HG02798 (cell line): ENCODE data around the gene SPEM3.

ENCODE experiments used
- ATAC-seq: cut with Tn5 transposase; IDR thresholded peaks from one replicate; pipeline ENCODE4 v1.9.1; 2021; ENCODE audit warnings: mild to moderate bottlenecking; ENCODE audit not compliant: unreplicated experiment, poor library complexity

The SPEM3 gene

DNA sequence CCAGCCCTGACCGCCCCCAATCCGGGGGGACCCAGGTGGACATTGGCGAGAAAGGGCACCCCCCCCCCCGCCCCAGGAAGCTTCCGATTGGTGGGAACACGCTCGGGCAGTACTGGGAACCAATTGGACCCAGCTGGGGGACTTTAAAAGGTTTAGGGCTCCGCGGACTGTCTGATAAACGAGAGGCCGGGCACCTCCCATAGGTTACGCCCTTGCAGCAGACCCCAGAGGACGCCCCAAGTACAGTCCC is 25.0 kb upstream of the SPEM3 start:
- ATAC-seq, result no peak

DNA sequence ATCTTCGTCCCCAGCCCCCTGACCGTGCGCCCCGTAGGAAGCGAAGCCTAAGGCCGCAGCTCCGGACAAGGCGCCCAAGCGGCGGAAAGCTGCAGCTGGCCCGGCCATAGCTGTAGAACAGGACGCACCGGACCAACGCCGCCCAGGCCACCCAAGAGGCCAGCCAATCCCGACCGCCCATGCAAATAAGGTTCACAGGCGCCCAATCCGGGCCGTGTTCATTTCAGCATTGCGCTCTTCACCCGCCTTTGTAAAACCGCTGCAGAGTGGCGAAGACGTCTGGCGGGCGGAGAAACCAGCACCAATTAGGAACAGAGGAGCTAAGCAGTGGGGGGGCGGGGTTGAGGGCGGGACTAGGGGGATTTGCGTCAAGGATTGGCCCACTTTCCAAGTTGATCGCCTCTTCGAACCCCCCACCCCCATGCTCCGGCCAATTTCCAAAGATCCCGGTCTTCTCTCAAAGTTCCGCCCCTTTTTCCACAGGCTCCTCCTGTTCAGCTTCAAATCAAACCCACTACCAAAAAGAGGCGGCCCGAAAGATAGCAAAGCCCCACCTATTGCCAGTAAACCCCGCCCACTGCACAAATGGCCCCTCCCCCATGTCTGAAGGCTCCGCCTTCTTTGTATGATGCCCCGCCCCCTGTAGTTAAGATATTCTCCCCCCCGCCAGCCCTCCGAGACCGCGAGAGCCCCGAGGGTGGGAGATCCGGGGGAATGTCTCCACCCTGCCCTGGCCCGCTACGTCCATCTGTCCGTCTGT is 24.5 kb upstream of the SPEM3 start, which contains the start of gene TMEM256:
TSS of gene TMEM256 (minus strand) at position 121 of the 760 bp plus-strand sequence. CDS start at position 108, 13 bp downstream.
- peak; percentile 95 for ATAC-seq

DNA sequence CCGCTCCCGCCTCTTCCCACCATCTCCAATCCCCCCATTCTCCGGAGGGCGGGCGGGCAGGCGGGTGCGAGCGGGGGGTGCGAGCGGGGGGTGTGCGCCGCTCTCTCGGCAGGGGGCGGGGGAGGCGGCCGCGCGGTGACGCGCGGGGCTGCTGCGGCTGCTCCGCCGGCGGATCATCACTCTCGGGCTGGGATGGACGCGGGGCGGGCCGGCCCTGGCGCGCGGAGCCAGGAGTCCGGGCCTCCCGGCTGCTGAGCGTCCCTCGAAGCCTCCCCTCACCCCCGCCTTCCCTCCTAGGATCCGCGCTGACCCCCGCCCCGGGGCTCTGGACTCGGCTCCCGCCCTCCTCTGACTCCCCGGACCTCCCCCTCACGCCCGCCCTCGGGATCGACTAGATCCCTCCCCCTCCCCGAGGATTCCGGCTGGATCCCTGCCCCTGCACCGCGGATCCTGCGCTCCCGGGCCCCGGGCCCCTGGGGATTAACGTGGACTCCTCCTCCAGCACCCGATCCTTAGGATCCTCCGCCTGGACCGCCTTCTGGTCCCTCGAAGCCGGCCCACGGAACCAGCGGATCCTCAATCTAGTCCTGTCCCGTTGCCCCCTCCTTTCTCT is 23.8 kb upstream of the SPEM3 start:
- ATAC-seq, result peak; percentile 13

DNA sequence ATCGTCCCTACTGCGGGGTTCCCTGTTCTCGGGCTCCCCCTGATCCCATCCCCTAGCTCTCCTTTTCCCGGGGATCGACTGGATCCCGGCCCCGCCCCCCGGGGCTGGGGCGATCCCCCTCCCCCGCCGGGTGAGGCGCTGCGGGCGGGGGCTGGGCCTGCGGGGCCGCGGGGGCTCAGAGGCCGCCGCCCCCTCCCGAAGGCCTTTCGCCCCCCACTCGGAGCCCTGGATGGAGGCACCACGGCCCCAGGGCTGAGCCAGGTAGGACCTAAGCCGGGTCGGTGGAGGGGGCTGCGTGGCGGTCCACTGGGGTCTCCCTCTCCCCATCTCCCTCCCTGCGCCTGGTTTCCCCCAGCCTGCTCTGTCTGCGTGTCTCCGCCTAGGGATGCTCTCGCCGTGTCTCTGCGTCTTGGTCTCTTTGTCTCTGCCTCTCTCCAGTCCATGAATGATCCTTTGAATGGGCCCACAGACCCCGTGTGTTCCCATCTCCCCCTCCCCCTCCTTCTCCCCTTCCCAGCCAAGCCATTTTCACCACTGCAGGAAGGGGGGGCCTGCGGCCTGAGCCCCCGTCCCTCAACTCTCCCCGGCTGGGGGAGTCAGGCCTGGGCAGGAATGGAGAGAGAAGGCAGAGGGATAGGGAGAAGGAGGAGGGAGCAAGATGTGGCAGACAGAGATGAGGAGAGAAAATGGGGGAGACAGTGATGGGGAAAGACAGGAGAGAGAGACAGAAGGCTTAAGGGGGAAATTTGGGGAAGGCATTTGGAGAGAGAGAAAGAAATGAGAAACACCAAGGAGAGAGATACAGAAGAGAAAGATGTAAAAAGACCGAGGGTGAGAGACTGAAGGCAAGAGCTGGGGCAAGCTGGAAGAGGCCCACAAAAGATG is 23.1 kb upstream of the SPEM3 start:
- ATAC-seq, result no peak

DNA sequence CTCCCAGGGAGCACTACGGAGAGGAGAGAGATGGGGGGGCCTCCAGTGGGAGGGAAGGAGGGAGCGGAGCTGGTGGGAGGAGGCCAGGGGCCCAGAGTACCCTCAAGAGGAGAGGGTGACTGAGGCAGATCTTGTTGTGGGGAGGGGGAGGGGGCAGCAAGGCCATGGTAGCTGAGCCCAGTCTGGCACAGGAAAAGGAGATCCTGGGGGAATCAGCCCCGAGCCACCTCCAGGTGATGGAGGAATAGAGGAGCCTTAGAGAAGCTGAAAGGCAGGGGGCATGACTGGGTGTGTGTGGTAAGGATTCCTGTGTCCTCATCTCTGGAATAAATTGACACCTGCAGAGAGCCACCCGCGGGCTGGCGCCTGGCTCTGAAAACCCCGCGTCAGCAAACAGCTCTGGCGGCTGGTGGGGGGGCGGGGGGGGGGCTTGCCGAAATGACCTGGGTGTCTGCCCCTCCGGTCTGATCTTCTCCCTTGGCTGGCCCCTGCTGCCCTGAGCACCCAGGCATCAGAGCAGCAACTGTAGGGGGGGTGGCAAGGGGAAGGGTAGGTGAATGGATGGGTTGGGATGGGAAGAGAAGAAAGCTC is 22.3 kb upstream of the SPEM3 start:
- ATAC-seq, result no peak

DNA sequence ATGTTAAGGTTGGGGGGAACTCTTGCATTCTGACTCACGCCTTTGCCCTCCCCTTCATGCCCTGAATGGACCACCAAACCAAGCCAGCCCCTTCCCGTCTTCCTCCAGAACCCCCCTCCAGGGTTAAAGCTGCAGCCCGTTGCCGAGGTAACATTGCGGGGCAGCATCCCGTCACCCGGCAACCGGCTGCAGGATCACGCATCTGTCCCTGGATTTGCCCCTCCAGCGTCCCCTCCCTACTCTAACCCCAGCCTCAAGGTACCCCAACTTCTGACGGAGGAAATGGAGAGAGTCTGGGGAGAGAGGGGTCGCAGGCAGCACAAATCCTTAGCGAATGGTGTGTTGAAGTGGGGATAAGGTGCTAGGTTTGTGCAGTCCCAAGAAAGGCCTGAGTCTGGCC is 21.6 kb upstream of the SPEM3 start:
- ATAC-seq, result no peak

DNA sequence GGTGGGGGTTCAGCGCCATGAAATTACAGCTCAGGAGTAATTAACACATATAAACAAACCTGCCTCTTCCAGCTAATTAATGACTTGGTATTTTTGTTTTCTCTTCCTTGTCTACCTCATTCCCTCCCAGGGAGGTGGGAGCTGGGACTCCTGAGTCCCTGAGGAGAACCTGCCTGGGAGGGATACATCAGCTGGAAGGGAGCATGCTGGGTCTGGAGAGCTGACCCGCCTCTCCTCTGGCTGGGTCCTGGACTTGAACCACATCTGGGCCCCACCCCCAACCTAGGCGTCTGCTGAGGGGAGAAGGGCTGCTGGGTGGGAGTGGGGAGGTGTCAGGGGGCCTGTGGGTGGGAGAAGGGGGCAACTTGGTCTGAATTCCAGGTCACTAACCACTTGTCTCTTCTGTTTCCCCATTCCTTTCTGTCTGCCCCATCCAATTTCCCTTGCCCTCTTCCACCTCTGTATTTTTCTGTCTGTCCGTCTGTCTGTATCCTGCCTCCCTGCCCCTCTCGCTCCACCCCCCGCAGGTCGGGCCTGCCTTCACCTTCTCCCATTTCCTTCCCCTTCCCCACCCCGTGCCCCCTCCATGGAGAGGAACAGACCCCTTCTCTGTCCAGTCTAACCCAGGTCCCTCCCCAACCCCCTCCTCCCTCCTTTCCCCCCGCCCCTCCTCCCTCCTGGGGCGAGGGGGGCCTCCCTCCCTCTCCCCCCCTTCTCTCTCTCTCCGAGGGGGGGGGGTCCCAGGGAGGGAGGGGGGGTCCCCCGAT is 21.0 kb upstream of the SPEM3 start, which contains the start of gene NLGN2:
TSS of gene NLGN2 (plus strand) at position 361 of the 767 bp plus-strand sequence. CDS start 411 bp downstream, outside the sequence.
- no peak for ATAC-seq

DNA sequence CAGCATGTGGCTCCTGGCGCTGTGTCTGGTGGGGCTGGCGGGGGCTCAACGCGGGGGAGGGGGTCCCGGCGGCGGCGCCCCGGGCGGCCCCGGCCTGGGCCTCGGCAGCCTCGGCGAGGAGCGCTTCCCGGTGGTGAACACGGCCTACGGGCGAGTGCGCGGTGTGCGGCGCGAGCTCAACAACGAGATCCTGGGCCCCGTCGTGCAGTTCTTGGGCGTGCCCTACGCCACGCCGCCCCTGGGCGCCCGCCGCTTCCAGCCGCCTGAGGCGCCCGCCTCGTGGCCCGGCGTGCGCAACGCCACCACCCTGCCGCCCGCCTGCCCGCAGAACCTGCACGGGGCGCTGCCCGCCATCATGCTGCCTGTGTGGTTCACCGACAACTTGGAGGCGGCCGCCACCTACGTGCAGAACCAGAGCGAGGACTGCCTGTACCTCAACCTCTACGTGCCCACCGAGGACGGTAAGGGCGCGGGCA is 20.4 kb upstream of the SPEM3 start:
- no peak for ATAC-seq

DNA sequence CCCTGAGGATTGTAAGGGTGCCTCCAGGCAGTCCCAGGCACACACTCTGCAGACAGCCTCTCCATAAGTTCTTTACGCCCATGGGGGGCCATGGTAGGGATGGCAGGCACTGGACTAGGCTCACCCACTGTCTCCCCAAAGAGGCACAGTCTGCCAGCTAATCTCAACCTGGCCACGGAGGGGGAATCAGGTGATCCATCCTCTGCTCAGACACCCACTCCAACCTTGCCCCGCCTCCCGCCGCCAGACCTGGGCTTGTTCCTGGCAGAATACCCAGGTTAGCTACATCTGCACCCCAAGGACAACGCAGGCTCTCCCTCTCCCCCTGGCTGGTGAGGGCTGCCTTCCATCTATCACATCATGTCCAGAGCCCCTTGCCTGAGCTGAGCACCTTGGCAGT is 19.8 kb upstream of the SPEM3 start:
- ATAC-seq, result no peak

DNA sequence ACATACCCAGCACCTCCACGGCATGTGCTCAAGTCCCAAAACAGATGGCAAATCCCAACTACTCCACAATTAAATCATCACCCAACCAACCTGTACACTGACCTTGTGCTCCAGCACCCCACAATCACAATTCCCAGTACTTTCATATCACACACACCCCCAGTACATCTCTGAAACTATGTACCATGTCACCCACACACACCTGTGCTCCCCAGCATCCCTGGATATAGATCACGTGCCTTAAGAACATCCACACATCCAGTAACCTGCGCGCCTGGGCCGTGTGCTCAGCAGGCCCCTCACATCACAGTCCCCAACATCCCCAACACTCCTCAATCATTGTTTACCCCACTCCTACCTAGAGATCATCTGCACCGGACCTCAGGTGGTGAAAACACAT is 18.9 kb upstream of the SPEM3 start:
- no peak for ATAC-seq

DNA sequence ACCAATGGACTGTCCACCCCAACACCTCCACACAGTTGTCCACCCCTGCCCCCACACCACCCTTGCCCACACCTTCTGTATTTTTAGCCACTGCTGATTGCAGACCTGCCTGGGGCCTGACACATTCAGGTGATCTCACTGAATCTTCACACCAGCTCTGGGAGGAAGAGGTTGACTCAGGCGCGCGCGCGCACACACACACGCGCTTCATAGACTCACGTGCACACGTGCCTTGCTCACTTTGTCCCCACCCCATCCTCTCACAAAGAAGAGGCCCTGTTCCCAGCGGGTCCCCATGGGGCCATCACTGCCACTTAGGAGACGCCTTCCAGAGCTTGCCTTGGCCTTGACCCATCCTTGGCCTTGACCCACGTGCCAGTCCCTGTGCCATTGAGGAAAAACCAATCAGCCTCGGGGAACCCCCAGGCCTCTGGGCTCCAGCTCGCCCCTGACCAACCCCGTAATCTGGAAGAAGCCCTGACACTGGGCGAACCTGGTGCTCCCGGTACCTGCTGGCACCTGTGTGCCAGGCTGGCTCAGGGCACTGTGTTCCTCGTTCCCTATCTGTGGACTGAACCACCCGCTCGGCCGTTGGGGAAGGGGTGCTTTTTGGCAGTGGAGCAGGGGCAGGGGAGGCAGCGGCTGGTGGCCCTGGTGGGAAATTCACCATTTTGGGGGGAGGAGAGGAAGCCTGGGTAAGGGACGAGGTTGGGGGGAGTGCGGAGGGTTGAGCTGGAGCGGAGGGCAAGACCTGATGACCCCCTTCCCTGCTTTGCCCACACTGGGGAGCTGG is 17.8 kb upstream of the SPEM3 start:
- no peak for ATAC-seq

DNA sequence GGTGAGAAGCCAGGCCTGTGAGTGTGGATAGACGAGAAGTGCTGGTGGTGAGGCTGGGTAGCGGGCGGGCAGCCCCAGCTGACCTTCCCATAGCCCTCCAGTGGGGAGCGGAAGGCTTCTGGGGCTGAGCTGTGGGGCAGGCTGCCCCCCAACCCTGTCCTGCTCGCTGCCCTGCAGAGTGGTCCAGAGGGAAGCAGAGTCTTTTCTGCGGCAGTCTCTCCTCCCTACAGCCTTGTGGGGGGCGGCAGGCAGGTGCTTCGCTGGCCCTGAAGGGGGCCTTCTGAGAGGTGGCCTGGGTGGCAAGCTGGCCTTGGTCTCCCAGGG is 17.3 kb upstream of the SPEM3 start:
- ATAC-seq, result no peak

DNA sequence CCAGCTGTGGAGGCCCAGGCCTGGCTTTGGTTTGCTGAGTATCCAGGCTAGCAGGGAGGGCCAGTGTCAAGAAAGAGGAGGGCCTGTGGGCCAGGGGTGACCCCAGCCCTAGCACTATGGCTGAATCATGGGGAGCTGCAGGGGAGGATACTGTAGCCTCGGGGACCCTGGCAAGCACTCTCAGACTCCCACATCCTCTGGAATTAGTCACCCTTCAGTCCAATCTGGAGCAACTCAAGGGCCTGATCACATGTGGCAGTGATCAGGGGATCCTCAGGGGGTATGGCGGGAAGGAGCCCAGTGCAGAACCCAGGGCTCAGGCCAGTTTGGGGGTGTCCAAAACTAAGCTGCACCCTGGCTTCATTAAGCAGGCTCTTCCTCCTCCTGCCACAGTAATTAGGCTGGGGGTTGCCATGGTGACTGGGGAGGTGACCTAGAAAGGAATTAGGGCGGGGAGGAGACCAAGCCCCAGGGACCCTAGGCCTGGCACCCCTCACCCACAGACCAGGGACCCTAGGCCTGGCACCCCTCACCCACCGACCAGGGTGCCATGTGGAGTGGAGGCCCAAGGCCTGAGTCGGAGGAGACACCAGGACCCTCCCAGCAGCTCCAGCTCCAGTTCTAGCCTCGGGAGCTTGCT is 15.2 kb upstream of the SPEM3 start:
- ATAC-seq, result no peak

DNA sequence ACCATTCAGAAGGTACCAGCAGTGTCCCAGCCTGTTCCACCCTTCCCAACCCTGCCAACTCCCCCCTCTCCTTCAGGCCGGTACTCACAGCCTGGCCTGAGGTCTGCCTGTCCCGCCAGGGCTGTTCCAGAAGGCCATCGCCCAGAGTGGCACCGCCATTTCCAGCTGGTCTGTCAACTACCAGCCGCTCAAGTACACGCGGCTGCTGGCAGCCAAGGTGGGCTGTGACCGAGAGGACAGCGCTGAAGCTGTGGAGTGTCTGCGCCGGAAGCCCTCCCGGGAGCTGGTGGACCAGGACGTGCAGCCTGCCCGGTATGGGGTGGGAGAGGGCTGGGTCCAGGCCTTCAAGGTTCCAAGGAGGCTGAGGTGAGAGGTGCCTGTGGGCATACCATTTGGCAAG is 13.8 kb upstream of the SPEM3 start:
- no peak for ATAC-seq

DNA sequence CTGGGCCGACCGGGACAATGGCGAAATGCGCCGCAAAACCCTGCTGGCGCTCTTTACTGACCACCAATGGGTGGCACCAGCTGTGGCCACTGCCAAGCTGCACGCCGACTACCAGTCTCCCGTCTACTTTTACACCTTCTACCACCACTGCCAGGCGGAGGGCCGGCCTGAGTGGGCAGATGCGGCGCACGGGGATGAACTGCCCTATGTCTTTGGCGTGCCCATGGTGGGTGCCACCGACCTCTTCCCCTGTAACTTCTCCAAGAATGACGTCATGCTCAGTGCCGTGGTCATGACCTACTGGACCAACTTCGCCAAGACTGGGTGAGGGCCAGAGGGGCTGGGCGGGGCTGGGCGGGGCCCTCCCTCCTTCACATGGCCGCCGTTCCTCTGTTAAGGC is 12.9 kb upstream of the SPEM3 start:
- ATAC-seq, result no peak

DNA sequence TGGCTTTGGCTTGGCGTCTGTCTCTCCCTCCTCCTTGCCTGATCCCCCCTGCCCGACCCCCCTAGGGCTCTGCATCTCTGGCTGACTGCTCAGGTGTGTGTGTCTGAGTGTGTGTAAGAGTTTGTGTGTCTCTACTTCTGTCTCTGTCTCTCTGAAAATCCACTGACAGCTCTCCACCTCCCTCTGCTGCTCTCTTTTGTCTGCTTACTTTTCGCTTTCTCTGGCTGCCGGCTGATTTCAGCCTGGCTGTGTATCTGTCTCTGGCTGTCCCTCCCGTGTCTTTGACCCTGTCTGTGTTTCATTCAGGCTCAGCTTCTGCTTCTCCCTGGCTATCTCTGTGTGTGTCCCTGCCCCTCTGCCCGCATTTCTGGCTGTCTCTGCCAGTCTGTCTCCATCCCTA is 12.3 kb upstream of the SPEM3 start:
- no peak for ATAC-seq

DNA sequence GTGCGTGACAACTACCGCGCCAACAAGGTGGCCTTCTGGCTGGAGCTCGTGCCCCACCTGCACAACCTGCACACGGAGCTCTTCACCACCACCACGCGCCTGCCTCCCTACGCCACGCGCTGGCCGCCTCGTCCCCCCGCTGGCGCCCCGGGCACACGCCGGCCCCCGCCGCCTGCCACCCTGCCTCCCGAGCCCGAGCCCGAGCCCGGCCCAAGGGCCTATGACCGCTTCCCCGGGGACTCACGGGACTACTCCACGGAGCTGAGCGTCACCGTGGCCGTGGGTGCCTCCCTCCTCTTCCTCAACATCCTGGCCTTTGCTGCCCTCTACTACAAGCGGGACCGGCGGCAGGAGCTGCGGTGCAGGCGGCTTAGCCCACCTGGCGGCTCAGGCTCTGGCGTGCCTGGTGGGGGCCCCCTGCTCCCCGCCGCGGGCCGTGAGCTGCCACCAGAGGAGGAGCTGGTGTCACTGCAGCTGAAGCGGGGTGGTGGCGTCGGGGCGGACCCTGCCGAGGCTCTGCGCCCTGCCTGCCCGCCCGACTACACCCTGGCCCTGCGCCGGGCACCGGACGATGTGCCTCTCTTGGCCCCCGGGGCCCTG is 11.5 kb upstream of the SPEM3 start:
- ATAC-seq, result no peak

DNA sequence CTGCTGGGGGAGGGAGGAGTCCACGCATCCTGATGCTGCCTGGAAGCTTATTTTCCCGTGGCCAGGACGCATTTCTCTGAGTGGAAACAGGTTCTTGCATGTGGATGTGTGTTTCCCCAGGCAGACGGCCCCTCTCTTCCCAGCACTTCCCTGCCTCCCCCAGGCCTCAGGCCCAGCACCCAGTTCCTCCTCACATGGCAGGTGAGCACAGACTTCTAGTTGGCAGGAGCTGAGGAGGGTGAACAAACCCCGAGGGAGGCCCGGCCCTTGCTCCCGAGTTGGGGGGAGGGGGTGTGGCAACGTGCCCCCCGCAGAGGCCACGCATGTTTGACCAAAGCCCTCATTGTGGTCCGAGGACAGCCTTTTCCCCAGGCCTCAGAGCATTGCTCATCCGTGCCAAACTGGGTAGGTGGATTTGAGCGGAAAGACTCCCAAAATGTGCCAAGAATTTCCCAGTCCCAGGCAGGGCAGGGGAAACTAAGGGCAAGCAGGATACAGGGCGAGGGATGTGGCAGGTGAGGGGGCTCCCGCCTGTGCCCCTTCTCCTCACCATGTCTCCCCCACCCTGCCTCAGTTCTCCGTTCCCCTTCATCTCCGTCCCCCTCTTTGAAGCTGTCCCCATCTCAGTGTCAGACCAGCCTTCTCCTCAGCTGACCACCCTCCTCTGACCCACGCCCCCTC is 10.0 kb upstream of the SPEM3 start:
- ATAC-seq, result no peak
